UCSD-AML1 (cell line): ENCODE results near the gene EBF3.
A peak's percentile ranks its signal among the peaks of the same experiment; 100 is the strongest.

Source experiments
- DNase-seq: peaks from one replicate; lab custom pipeline; 2025; ENCODE audit not compliant: unreplicated experiment; lab: John Stamatoyannopoulos, UW

Gene EBF3

DNA sequence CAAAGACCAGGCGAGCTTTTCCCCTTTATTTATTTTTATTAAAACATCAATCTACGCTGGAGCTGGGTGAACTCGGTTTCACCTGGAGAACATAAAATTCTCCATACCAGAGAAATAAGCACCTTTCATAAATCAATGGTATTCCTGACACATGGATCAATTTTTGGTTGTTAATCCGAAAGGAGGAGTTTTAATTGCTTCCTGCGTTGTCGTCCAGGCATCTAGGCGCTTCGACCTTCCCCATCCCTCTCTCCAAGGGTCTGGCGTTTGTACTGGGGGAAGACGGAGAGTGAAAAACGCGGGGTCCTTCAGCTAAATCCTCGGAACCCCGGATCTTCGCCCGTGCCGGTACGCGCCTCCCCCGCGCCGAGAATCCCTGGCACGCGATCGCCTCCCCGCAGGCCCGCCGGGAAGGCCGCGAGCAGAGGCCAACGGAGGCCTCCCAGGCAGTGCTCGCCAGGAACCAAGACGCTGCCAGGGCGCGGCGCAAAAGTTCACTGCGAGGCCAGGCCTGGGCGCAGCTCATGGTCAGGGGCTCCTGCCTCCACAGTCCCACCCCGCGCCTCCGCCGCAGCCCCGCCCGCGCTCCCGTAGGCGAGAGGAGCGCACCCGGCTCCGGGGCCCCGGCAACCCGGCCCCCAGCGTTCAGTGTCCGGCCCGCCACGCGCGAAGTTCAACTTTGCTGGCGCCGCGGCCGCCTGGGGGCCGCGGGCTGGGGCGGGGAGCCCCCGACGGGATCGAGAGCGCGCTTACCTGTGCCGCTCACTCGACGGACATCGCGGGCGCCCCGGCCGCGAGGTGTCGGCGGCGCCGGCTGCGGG, 8.3 kb upstream of the EBF3 start:
- no peak for DNase-seq

- peak; percentile 66 for DNase-seq
These were observed 7.5 kb upstream of the EBF3 start for GRCh38 chr10:129971381-129972144.

- no peak for DNase-seq
These were observed 6.6 kb upstream of the EBF3 start for GRCh38 chr10:129970465-129971364.

DNA sequence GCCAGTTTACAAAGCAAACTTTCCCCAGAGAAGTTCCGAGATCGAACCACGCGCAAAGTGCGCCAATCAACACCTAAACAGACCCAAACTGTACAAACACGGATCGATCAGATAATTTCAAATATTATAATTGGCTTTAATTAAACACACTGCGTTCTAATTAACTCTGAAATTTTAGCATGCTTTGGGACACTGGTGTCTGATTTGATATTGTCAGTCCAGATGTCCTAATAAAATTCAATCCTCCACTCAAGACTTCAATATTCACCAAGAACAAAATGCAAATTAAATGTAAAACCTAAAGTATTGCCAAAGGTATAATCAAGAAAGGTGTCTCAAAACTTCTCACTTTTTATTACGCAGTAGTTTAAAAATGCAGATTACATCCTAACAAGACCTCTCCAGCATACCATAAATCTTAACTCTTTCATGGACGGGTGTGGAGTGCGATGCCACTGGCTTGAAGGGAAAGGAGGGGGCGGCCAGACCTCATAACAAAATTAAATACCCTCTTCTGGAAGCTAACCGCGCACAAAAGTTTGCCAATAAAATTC, 5.9 kb upstream of the EBF3 start:
- no peak for DNase-seq

DNA sequence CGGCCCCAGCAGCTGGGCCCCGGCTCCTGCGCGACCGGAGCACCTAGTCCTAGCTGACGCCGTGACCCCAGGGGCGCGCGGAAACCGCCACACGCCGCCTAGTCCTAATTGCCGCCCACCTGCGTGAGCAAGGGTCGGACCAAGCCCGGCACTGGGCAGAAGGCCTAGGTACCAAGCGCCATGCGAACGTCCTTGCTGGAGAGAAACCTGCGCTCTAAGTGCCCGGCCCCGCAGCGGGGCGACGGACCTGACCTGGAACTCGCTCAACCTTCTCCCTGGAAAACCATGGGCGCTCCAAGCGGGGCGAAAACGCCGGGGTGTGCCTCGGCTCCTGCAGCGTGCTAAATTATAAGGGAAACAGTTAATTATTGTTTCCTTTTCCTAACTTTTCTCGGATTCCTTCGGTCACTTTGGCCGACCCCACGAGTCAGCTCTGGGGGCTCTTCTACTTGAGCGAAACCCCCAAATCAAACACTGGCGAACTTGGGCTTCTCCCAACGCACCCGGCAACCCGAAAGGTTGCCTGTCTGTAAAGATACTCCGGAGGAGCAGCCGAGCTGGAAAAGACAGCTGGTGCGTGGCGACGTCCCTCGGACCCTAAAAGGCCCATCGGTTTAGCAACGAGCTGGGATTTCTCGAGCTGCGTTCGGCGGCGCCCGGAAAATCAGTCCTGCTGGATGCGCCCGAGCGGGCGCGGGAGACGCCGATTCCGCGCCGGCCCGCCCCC, 5.3 kb upstream of the EBF3 start:
- no peak for DNase-seq

DNA sequence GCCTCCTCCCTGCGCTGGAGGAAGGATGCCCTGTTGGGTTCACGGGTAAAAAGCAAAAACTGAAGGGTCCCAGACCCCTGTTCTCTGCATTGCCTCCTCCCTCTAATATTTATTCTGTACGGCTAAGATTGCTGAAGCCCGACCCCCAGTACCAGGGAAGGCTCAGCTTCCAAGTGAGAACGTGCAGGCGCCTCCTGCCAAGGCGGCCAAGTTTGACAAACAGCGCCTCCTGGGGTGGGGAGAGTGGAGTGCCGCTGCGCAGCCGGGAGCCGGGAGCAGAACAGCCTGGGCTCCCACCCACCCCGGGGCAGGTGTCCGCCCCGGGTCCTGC, 4.7 kb upstream of the EBF3 start:
- DNase-seq: no peak

GRCh38 chr10:129968020-129968852, 4.2 kb upstream of the EBF3 start:
- DNase-seq: no peak

GRCh38 chr10:129967579-129968019, 3.5 kb upstream of the EBF3 start:
- no peak for DNase-seq

- no peak for DNase-seq
These were observed 3.0 kb upstream of the EBF3 start for GRCh38 chr10:129966889-129967578.

DNA sequence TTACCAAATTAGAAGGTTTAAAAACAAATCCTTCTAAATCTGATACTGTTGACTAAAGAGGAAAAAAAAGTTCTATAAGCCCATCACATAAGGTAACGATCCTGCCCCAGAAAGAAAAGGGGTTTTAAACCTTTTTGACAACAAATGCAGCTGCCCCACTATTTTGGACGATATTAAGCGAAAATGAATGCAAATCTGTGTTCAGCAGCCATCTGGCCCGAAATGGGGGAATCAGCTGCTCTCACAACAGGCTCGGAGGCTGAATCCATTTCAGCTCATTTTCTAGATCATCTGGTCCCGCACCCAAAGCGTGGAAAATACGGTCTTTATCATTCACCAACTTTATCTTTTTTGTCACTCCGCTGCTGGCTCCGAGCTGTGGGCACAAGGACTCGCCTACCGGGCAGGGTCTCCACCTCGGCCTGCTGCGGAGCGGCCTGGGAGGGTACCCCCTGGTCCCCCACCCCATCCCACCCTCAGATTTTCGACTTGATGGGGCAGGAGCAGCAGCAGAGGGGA, 2.4 kb upstream of the EBF3 start:
- DNase-seq: no peak

- DNase-seq: no peak
These were observed 1.9 kb upstream of the EBF3 start for GRCh38 chr10:129965959-129966358.

DNA sequence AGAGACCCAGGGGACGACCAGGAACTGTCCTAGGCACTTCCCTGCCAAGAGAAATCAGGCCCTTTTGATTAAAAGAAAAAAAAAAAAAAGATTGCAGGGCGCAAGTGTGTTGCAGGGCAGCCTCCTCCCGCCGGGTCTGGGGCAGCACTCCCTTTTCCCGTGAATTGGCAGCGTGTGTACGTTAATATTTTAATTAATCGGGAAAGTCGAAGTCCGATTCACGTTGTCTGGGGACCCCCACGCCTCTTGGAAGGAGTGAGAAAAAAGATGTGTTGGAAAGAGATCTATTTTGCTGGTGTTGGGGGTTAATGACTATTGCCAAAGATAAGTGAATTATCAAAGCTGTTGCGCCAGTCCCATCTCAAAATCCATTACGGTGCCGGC, 1.3 kb upstream of the EBF3 start:
- no peak for DNase-seq

- no peak for DNase-seq
These were observed 744 bp upstream of the EBF3 start for GRCh38 chr10:129964611-129965424.

- DNase-seq: peak; percentile 50
These were observed 1.0 kb downstream of the EBF3 start for GRCh38 chr10:129962872-129963640.

- DNase-seq: peak; percentile 23
These were observed 1.8 kb downstream of the EBF3 start for GRCh38 chr10:129962031-129962871.

- no peak for DNase-seq
These were observed 2.8 kb downstream of the EBF3 start for GRCh38 chr10:129961157-129961701.
